IPS-20b (cell line): ENCODE measurements around the gene SLC8A3.

Experiments
- H3K27ac ChIP-seq: one replicate; pipeline ENCODE4 v1.5.1; 2013; ENCODE audit warnings: low read length
- H3K27me3 ChIP-seq: 2 replicates; pipeline ENCODE4 v1.6.1; 2013; ENCODE audit warnings: mild to moderate bottlenecking, low read length, inconsistent platforms; ENCODE audit not compliant: insufficient read depth
- H3K36me3 ChIP-seq: 2 replicates; pipeline ENCODE4 v1.6.1; 2013; ENCODE audit warnings: low read depth, mild to moderate bottlenecking, inconsistent platforms, low read length, moderate library complexity; ENCODE audit not compliant: insufficient read depth
- H3K4me1 ChIP-seq: 2 replicates; pipeline ENCODE4 v1.6.1; 2013; ENCODE audit warnings: mild to moderate bottlenecking, control low read depth, inconsistent platforms, low read length, moderate library complexity; ENCODE audit not compliant: insufficient read depth
- H3K4me3 ChIP-seq: 2 replicates; pipeline ENCODE4 v1.5.1; 2013; ENCODE audit warnings: mild to moderate bottlenecking, low read length, inconsistent platforms
- H3K9ac ChIP-seq: 2 replicates; pipeline ENCODE4 v1.6.1; 2013; ENCODE audit warnings: low read depth, mild to moderate bottlenecking, inconsistent platforms, low read length, moderate library complexity
- H3K9me3 ChIP-seq: 2 replicates; pipeline ENCODE4 v1.6.1; 2013; ENCODE audit warnings: mild to moderate bottlenecking, low read depth, low read length, inconsistent platforms; ENCODE audit not compliant: insufficient read depth

Gene SLC8A3

GRCh38 chr14:70173569-70173968 lies 15.2 kb downstream of the SLC8A3 start:
- Histone ChIP-seq H3K27me3 (no peaks in the 10 kb centered on the region), H3K4me1 (no peaks in the 10 kb centered on the region), H3K4me3 (no peak overlapping the region), H3K27ac (no peak overlapping the region), H3K36me3 (no peaks in the 10 kb centered on the region), H3K9me3 (no peaks in the 10 kb centered on the region), H3K9ac (no peak overlapping the region)

GRCh38 chr14:70171726-70172125 lies 17.0 kb downstream of the SLC8A3 start:
- H3K9me3 ChIP-seq, result no peaks in the 10 kb centered on the region
- H3K27me3 ChIP-seq, result no peaks in the 10 kb centered on the region
- no peak overlapping the region for H3K9ac ChIP-seq
- no peak overlapping the region for H3K4me3 ChIP-seq
- no peaks in the 10 kb centered on the region for H3K36me3 ChIP-seq
- H3K4me1 ChIP-seq, result no peaks in the 10 kb centered on the region
- no peak overlapping the region for H3K27ac ChIP-seq

GRCh38 chr14:70170976-70171375 lies 17.8 kb downstream of the SLC8A3 start:
- no peak overlapping the region for H3K27ac ChIP-seq
- no peaks in the 10 kb centered on the region for H3K27me3 ChIP-seq
- H3K9ac ChIP-seq, result no peak overlapping the region
- H3K36me3 ChIP-seq, result no peaks in the 10 kb centered on the region
- H3K4me1 ChIP-seq, result no peaks in the 10 kb centered on the region
- H3K9me3 ChIP-seq, result no peaks in the 10 kb centered on the region
- no peak overlapping the region for H3K4me3 ChIP-seq

DNA sequence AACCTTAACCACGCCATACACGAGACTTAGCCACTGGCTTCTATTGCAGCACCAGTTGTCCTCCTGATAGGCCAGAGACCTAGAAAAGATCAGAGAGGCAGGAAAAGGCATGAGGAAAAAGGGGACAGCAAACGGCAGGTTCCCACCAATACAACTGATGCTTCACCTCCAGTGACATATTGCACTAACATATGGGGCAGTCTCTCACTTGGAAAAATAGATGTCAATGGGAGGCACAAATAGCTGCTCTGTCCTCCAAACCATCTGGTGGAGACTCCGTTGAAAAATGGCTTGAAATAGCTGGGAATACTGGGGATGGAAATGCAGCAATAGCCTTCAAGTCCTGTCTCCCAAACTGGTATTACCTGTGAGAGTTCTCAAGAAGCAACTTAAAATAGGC lies 20.3 kb downstream of the SLC8A3 start:
- H3K4me3 ChIP-seq, result no peak overlapping the region
- H3K9ac ChIP-seq, result no peak overlapping the region
- H3K27ac ChIP-seq, result no peak overlapping the region
- H3K27me3 ChIP-seq, result no peaks in the 10 kb centered on the region
- no peaks in the 10 kb centered on the region for H3K4me1 ChIP-seq
- no peaks in the 10 kb centered on the region for H3K36me3 ChIP-seq
- H3K9me3 ChIP-seq, result no peaks in the 10 kb centered on the region

- Histone ChIP-seq H3K9me3 (no peaks in the 10 kb centered on the region), H3K27ac (no peak overlapping the region), H3K9ac (no peak overlapping the region), H3K4me1 (no peaks in the 10 kb centered on the region), H3K4me3 (no peak overlapping the region), H3K36me3 (no peaks in the 10 kb centered on the region), H3K27me3 (no peaks in the 10 kb centered on the region)
Measured at GRCh38 chr14:70166530-70167203, 22.1 kb downstream of the SLC8A3 start.

DNA sequence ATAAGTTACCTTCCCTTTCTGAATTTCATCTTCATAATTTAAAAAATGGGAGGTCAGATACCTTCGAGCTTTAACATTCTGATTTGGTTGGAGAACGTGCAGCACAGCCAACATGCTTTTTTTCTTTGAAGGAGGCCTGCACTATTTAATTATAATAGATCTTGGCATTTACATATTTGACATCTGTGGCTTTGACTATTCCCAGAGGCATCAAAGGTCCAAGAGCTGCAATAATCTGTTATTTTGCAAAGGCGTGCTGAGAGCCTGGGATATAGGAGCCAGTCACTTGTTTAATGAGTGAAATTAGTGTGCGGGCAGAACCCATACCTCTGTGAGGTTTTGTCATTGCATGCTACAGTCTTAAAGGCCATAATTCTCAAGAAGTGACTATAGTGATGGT lies 26.4 kb downstream of the SLC8A3 start:
- Histone ChIP-seq H3K4me1 (no peaks in the 10 kb centered on the region), H3K4me3 (no peak overlapping the region), H3K9ac (no peak overlapping the region), H3K9me3 (no peaks in the 10 kb centered on the region), H3K27ac (no peak overlapping the region), H3K27me3 (no peaks in the 10 kb centered on the region), H3K36me3 (no peaks in the 10 kb centered on the region)

GRCh38 chr14:70156592-70156991 lies 32.2 kb downstream of the SLC8A3 start:
- Histone ChIP-seq H3K4me3 (no peak overlapping the region), H3K4me1 (no peaks in the 10 kb centered on the region), H3K27ac (no peak overlapping the region), H3K27me3 (no peaks in the 10 kb centered on the region), H3K9me3 (no peaks in the 10 kb centered on the region), H3K36me3 (no peaks in the 10 kb centered on the region), H3K9ac (no peak overlapping the region)

DNA sequence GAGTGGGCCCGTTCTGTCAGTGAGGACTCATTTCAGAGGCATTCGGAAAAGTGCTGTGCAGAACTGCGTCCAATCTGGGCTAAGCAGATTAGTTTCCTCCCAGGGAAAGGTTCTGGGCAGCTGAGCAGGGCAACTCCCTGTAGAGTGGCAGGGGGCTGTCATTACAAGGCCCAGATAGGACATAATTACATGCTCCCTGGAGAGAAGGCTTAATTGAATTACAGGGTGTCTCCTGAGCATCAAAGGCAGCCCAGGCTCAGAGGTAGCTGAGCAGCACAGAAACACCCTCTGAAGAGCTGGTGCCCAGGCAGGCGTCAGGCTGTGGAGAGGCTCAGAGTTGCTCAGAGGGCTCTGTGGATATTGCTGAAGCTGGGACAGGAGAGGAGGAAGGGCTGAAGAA lies 36.0 kb downstream of the SLC8A3 start:
- Histone ChIP-seq H3K4me3 (no peak overlapping the region), H3K27me3 (no peaks in the 10 kb centered on the region), H3K36me3 (no peaks in the 10 kb centered on the region), H3K27ac (no peak overlapping the region), H3K9ac (no peak overlapping the region), H3K4me1 (no peaks in the 10 kb centered on the region), H3K9me3 (no peaks in the 10 kb centered on the region)

- H3K9ac ChIP-seq, result no peak overlapping the region
- no peak overlapping the region for H3K27ac ChIP-seq
- no peaks in the 10 kb centered on the region for H3K36me3 ChIP-seq
- H3K4me3 ChIP-seq, result no peak overlapping the region
- no peaks in the 10 kb centered on the region for H3K4me1 ChIP-seq
- H3K27me3 ChIP-seq, result no peaks in the 10 kb centered on the region
- no peaks in the 10 kb centered on the region for H3K9me3 ChIP-seq
Measured at GRCh38 chr14:70152081-70152480, 36.7 kb downstream of the SLC8A3 start.

DNA sequence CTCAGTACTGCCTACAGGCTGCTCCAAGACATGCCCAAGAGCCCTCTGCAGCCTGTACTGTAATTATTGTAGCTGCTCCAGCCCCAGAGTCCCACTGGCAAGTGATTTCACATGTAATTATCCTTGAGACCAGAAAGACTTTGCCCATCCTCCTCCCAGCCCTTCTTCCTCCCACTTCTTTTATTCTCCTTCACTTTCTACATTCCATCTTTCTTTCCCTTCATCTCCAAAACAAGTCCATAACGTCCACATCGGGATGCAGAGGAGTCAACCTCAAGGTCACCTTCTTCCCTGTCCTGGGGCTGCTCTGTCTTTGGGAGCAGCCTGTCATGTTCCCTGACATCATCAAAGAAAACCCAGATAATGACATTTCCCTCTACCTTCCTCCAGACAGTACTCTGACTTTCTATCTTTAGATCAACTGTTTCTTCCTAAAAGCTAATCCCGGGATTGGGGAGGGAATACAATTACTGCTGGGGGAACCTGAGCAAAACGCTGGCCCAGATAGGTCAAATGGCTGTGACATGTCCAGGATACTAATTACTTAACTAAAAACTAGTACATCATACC lies 39.1 kb downstream of the SLC8A3 start:
- Histone ChIP-seq H3K27me3 (no peaks in the 10 kb centered on the region), H3K27ac (no peak overlapping the region), H3K4me1 (no peaks in the 10 kb centered on the region), H3K36me3 (no peaks in the 10 kb centered on the region), H3K9me3 (no peaks in the 10 kb centered on the region), H3K9ac (no peak overlapping the region), H3K4me3 (no peak overlapping the region)

GRCh38 chr14:70148911-70149595 lies 39.7 kb downstream of the SLC8A3 start:
- H3K9me3 ChIP-seq, result no peaks in the 10 kb centered on the region
- no peak overlapping the region for H3K9ac ChIP-seq
- no peaks in the 10 kb centered on the region for H3K36me3 ChIP-seq
- no peaks in the 10 kb centered on the region for H3K27me3 ChIP-seq
- H3K4me3 ChIP-seq, result no peak overlapping the region
- no peak overlapping the region for H3K27ac ChIP-seq
- no peaks in the 10 kb centered on the region for H3K4me1 ChIP-seq

DNA sequence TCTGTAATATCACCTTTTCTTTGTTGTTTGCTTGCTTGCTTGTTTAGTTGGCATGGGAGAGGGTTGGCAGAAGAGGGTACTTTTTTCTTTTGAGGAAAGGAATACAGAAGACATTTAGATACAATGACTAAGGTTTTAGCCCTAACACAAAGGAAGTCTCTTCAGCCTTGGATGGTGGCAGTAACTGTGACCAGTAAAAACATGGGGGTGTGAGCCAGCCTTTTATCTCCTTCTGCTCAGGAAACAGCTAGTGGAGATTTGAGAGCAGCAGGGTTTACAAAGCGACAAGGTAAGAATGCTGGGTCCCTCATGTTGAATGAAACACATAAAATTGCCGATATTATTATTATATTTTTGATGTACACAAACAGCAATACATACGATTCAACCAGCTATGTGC lies 40.4 kb downstream of the SLC8A3 start:
- Histone ChIP-seq H3K27ac (no peak overlapping the region), H3K27me3 (no peaks in the 10 kb centered on the region), H3K9me3 (no peaks in the 10 kb centered on the region), H3K4me3 (no peak overlapping the region), H3K36me3 (no peaks in the 10 kb centered on the region), H3K4me1 (no peaks in the 10 kb centered on the region), H3K9ac (no peak overlapping the region)
